NCI-H2196 treated with DMSO at 0.1 percent for 48 hours (cell line): Measurements from ENCODE around the gene PRKN.

Source experiments
- DNase-seq: peaks from one replicate; lab custom pipeline; 2025; ENCODE audit not compliant: unreplicated experiment; lab: John Stamatoyannopoulos, UW

Gene PRKN

DNA sequence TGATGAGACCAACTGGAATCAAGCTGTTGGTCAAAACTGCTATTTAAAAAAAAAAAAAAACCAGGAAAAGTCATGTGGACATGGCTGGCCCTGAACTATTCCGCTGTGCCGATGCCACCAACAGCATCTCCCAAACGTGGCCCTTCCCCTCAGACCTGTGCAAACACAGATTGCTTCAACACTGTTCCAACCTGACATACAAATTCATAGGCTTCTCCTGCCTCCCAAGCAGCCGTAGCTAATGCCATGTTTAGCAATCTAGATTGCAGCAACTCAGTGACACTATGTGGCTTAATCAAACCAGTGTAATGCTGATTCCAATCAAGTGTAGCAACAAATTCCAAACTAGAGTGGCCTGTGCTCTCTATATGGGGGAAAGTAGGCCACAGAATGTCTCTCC is 16.2 kb downstream of the PRKN start:
- DNase-seq = no peak

GRCh38 chr6:162710936-162711335 is 16.6 kb downstream of the PRKN start:
- DNase-seq = no peak

DNA sequence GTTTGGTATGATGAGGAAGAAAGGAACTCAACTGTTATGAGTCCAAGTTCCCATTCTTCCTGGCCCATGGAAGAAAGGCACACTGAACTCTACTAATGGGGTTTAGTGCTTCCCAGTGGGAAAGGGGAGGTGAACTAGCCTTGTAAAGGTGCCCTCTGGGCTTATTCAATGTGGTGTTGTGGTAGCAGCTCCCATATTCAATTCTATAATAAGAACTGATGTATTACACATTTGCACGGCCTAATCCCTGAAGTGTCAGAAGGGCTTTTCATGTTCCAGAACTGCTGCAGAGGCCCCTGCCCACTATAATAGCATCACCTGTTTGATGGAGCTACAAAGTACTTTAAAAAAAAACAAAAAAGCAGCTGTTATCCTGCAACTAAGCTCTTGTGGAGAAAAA is 17.1 kb downstream of the PRKN start:
- no peak for DNase-seq

DNA sequence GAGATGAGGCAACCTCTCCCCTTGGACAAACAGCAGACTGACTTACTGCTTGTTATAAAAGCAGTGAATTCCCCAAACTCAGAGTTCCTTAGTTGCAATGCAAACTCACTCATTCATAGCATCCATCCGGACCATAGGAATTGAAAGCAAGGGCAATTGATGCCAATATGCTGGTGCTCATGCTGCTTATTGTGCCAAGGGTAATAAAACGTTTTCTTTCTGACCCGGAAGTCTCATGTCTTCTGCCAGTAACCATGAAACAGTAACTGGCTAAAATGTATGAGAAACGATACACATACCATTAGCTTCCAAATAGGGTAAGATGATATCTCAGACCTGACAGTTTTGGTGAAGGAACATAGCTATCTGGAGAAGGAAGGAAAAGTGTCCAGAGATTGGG is 18.1 kb downstream of the PRKN start:
- no peak for DNase-seq

DNA sequence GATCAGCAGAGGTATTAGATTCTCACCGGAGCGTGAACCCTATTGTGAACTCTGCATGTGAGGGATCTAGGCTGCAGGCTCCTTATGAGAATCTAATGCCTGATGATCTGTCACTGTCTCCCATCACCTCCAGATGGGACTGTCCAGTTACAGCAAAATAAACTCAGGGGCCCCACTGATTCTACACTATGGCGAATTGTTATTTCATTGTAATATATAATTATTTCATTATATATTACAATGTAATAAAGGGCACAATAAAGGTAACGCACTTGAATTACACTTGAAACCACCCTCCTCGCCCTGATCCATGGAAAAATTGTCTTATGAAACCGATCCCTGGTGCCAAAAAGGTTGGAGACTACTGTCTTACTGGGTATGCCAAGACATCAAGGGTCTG is 18.6 kb downstream of the PRKN start:
- DNase-seq = no peak

DNA sequence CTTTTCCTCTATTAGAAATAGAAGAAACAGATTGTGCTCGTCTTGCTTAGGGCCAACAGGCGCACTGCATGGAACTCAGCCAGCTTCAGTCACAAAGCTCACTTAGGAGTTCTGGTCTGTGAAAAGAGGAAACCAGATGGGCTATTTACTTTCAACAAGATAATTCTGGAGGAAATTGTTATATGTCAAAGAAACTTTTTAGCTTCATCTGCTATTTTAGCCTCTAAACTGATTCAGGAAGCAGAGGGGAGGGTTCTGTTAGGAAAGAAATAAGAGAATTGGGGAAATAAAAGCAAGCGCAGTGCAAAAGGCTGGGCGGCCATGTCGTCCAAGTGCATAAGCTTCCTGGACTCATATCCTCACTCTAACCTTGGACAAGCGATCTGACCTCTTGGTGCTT is 21.3 kb downstream of the PRKN start:
- DNase-seq = no peak

- DNase-seq = no peak
Observed at GRCh38 chr6:162705736-162706135, 21.8 kb downstream of the PRKN start.

GRCh38 chr6:162704001-162704400 is 23.6 kb downstream of the PRKN start:
- no peak for DNase-seq

- DNase-seq = no peak
Observed at GRCh38 chr6:162702446-162702845, 25.1 kb downstream of the PRKN start.

GRCh38 chr6:162701551-162701950 is 26.0 kb downstream of the PRKN start:
- no peak for DNase-seq

DNA sequence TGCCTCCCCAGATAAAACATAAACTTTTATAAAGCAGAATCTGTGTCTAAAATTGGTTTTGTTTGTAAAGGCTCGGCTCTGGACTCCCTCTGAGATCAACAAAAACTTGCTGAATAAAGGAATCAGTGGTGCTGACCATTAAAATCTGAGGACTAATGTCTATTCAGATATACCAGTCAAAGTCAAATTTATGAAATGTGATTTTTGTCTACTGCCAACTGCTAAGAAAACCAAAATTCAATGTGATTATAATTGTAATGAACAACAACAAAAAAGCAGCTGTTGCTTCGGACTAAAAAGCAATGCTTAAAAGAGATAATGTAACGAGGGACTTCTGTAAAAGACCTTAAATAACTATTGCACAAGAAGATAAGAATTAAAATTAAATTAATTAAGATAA is 26.6 kb downstream of the PRKN start:
- DNase-seq = no peak

DNA sequence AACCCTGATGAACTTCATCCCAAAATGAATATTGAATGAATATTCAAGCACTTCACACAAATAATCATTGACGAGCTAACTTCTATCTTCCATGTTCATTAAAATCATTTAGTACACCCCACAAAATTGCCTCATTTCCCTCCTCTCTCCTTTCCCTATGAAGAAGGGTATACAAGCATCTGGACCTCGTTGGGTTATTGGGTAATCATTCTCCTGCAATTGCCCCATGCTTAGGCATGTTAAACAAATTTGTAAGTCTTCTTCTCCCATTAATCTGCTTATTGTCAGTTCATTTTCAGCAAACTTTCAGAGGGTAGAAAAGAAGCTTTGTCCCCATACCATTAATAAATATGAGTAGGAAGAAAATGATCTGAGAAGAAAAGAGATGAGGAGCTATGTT is 27.6 kb downstream of the PRKN start:
- no peak for DNase-seq

- DNase-seq = no peak
Observed at GRCh38 chr6:162698440-162698839, 29.1 kb downstream of the PRKN start.

DNA sequence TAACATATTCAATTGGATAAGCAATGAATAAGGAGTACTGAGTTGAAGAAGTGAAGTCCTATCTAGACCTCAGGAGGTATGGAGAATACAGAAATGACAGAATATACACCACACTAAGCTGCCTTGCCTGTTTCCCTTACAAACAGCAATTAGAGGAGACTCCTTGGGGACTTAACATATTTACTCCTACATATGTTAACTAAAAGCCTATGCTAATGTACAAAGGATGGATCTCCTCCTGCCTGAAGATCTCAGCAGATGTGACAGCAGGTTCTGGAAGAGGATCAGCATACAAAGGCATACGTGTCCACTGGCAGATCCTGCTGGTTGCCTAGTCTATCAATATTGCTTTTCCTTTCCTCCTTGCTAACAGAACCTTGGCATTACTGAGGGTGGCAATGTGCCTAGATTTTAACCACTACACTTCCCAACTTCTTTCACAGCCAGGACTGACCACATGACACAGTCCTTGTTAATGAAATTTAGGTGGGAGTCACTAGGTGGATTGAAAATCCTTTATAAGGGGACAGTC is 29.6 kb downstream of the PRKN start:
- DNase-seq = no peak

DNA sequence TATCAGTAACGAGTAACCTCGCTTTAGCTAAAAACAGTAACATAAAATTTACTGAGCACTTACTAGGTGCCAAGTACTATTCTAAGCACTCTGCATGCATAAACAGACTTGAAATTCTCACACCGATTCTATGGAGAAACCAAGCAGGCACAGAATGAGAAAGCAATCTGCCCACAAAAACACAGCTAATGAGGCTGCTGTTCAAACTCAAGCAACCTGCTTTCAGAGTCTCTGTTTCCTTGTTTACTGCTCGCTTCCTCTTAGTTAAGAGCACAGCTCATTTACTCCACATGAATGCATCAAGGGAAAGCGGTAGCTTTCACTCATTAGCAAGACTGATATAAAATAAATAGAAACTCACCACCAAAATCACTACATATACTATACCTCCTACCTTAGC is 37.4 kb downstream of the PRKN start:
- DNase-seq = no peak

DNA sequence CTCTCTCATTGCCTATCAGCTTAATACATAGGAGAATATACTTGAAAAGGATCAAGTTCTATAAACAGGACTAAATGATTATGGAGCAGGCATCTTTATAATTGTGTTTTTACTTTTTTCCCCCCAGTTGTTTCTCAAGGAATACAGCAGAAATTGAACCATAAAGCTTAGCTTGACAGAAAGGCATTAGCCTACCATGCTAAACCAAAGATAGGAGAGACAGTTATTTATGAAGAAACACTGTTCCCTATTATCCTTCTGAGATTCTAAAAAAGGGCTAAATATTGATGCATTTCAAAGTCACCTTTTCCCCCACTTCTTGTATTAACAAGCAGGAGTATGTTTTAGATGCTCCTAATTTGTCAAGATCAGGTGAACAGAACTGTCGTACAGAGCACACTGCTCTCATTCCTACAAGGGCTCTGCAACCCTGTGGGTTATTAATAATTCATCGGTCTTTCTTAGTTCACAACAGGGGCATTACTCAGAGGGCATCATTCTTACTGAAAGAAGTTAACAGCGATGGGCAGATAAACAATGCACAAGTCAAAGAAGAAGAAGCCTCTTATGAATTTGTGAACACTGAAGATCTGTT is 38.7 kb downstream of the PRKN start:
- no peak for DNase-seq

DNA sequence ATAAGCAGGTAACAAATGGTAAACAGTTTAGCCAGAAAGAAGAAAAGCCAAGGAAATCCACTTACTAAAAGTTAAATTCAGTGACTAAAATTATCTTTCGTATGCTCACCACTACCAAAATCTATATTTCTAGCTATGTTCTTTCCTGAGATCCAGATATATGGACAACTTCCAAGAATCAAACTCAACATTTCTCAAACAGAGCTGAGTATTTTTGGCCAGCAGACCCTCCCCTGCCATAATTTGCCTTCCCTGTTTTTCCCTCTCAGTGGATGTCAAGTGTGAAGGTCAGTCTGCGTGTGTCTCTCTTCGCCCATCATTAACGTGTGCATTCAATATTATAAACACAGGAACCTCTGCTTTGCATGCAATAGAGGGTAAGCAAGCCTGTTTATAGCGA is 42.0 kb downstream of the PRKN start:
- no peak for DNase-seq

GRCh38 chr6:162684961-162685360 is 42.6 kb downstream of the PRKN start:
- DNase-seq = no peak

- DNase-seq = no peak
Observed at GRCh38 chr6:162684052-162684451, 43.5 kb downstream of the PRKN start.

- no peak for DNase-seq
Observed at GRCh38 chr6:162683135-162683534, 44.4 kb downstream of the PRKN start.

DNA sequence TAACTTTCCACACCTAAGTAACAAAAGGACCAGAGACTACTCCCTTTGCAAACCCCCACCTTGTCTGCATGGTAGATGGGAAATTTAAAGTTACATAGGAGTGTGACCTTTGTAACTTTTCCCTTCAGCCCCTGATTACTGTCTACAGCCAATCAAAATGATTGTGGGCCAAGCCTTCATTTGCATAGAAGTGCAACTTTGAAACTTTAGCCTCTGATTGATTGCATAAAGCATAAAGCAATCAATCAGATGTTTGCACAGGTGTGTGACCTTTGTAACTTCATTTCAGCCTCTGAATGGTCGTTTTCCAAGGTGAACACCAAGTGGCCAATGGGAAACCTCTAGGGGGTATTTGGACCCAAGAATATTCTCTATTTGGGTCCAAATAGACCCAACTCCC is 46.1 kb downstream of the PRKN start:
- DNase-seq = no peak

- DNase-seq = no peak
Observed at GRCh38 chr6:162680871-162681270, 46.7 kb downstream of the PRKN start.

- DNase-seq = no peak
Observed at GRCh38 chr6:162680367-162680766, 47.2 kb downstream of the PRKN start.

DNA sequence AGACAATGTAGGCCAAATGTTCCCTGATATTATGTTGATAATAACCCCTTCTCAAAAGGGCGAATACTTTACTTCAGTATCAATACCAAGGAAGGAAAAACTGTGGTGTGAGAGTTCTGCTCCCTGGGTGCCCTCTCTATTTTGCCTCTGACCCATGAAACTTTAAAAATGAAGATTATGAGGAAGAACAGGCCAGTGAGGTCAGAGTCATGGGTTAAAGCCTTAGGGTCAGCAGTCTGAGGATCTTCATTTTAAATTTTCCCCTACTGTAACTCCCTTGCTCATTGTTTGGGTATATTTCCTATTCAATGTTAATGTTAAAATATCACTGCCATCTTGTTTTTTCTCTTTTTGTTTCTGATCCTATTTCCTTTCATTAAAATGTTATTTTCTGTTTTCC is 47.9 kb downstream of the PRKN start:
- DNase-seq = no peak
